ENCODE measurements around the gene FGF22. TPM values are rescaled to one million over a fixed set of nuclear protein-coding genes. Genes with fewer than 3 reads are reported as not detected.

Gene FGF22
- total RNA-seq, 1 donor from 2014 or later = under 0.01 TPM

Other genes starting within 250 kb of the FGF22 start
- 20.8 TPM for gene C2CD4C, start 230.7 kb upstream of the FGF22 start, total RNA-seq
- gene SHC2, start 178.8 kb upstream of the FGF22 start, total RNA-seq = 9.8 TPM
- 1.2 TPM for gene MADCAM1, start 143.4 kb upstream of the FGF22 start, total RNA-seq
- 26.1 TPM for gene TPGS1, start 132.4 kb upstream of the FGF22 start, total RNA-seq
- gene CDC34, start 108.1 kb upstream of the FGF22 start, total RNA-seq = 55.4 TPM
- 0.41 TPM for gene GZMM, start 95.8 kb upstream of the FGF22 start, total RNA-seq
- gene BSG, start 67.3 kb upstream of the FGF22 start, total RNA-seq = 114 TPM
- 6.1 TPM for gene HCN2, start 50.0 kb upstream of the FGF22 start, total RNA-seq
- gene POLRMT, start 6.3 kb upstream of the FGF22 start, total RNA-seq = 15.9 TPM
- 17.5 TPM for gene RNF126, start 23.3 kb downstream of the FGF22 start, total RNA-seq
- gene FSTL3, start 36.5 kb downstream of the FGF22 start, total RNA-seq = 2.0 TPM
- gene PRSS57, start 55.6 kb downstream of the FGF22 start, total RNA-seq = not detected
- 87.2 TPM for gene PALM, start 69.1 kb downstream of the FGF22 start, total RNA-seq
- 0.41 TPM for gene MISP, start 111.2 kb downstream of the FGF22 start, total RNA-seq
- gene PTBP1, start 157.6 kb downstream of the FGF22 start, total RNA-seq = 28.1 TPM
- gene PLPPR3, start 182.1 kb downstream of the FGF22 start, total RNA-seq = 119 TPM
- gene AZU1, start 188.0 kb downstream of the FGF22 start, total RNA-seq = 0.41 TPM
- 1.2 TPM for gene PRTN3, start 201.1 kb downstream of the FGF22 start, total RNA-seq
- gene ELANE, start 212.4 kb downstream of the FGF22 start, total RNA-seq = not detected
- gene CFD, start 219.8 kb downstream of the FGF22 start, total RNA-seq = 0.82 TPM

Data from frontal cortex (tissue), 1 donor.